Hematopoietic multipotent progenitor cell treated with erythropoietin and hydrocortisone succinate and interleukin-3 and kit ligand, for 8 days (in vitro differentiated cells): ENCODE measurements around the gene HPCA.

ENCODE experiments used
- DNase-seq: peaks from one replicate; pipeline ENCODE4 v3.0.0-alpha.2; 2015

HPCA gene

GRCh38 chr1:32871364-32872191, 14.7 kb upstream of the HPCA start:
- DNase-seq, result no peak

GRCh38 chr1:32872192-32872460, 14.2 kb upstream of the HPCA start:
- DNase-seq, result no peak

- no peak for DNase-seq
Observed at GRCh38 chr1:32873484-32873883, 12.8 kb upstream of the HPCA start.

GRCh38 chr1:32874860-32875752, 11.2 kb upstream of the HPCA start:
- DNase-seq, result no peak

- DNase-seq, result peak; percentile 67
Observed at GRCh38 chr1:32876341-32877210, 9.7 kb upstream of the HPCA start.

GRCh38 chr1:32877211-32878110, 8.8 kb upstream of the HPCA start:
- no peak for DNase-seq

GRCh38 chr1:32878183-32878582, 8.1 kb upstream of the HPCA start:
- DNase-seq, result no peak

GRCh38 chr1:32878637-32879041, 7.7 kb upstream of the HPCA start:
- DNase-seq, result no peak

GRCh38 chr1:32881291-32881690, 5.0 kb upstream of the HPCA start:
- DNase-seq, result no peak

GRCh38 chr1:32881871-32882850, 4.1 kb upstream of the HPCA start:
- DNase-seq, result no peak

GRCh38 chr1:32883338-32884031, 2.8 kb upstream of the HPCA start:
- DNase-seq, result no peak

- DNase-seq, result no peak
Observed at GRCh38 chr1:32884032-32884372, 2.3 kb upstream of the HPCA start.

GRCh38 chr1:32884726-32885125, 1.6 kb upstream of the HPCA start:
- DNase-seq, result no peak

GRCh38 chr1:32885676-32886003, 651 bp upstream of the HPCA start:
- no peak for DNase-seq

- DNase-seq, result no peak
Observed at GRCh38 chr1:32886828-32887414, 630 bp downstream of the HPCA start.

GRCh38 chr1:32887623-32888022, 1.3 kb downstream of the HPCA start:
- no peak for DNase-seq

- DNase-seq, result no peak
Observed at GRCh38 chr1:32888134-32888533, 1.8 kb downstream of the HPCA start.

- no peak for DNase-seq
Observed at GRCh38 chr1:32888677-32889420, 2.6 kb downstream of the HPCA start.

GRCh38 chr1:32889731-32890278, 3.5 kb downstream of the HPCA start:
- no peak for DNase-seq
